DMS 273 (cell line): ENCODE results near the gene EDN3.
"Not testable (repeated sequence)": the region's sequence is repeated elsewhere in the genome, so short reads cannot be mapped to it uniquely, and the experiment has no call there.

ENCODE experiments used
- DNase-seq: peaks from one replicate; lab custom pipeline; 2025; ENCODE audit not compliant: unreplicated experiment; lab: John Stamatoyannopoulos, UW

EDN3 gene

DNA sequence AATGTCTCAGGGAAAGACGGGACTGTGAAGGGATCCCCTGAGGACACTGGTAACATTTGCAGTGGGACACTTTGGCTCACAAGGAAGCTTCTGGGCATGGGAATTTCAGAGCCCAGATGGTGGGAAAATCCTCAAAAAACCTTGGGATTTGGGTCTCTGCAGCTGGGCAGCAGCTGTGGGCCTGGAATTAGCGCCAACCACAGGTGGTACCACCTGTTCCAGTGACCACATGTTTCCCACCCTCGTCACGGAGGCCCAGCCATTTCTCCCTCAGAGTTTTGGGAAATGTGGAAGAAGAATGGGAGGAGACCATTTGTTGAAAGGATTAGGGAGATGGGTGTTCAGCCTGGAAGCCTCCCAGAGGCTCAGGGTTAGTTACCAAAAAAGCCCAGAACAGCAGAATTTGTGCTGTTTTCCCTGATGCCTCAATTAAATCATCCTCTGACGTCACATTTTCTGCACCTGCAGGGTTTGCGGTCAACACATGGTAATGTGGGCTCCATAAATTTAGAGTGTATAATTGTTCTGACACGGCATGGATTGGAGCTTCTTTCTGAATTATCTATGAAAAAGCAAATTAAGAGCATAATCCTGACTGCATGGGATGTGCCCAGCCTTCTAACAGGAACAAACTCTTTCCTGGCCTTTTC lies 34.4 kb downstream of the EDN3 start:
- DNase-seq, result no peak

DNA sequence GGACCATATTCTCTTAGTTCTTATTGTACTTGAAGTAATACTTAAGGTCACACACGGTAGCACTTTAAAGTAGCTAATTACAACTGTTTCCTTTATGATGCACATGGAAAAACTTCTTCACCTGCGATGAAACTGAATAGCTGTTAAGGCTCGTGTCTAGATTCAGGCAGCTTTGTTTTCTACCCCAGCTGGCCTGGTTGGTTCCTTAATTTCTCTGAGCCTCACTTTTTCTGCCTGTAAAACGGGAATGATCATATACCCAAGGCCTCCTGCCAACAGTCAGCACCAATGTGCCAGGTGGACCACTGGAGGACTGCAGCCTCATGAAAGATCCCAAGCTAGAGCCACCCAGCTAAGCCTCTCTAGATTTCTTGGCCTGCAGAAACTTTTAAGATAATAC lies 35.0 kb downstream of the EDN3 start:
- no peak for DNase-seq

DNA sequence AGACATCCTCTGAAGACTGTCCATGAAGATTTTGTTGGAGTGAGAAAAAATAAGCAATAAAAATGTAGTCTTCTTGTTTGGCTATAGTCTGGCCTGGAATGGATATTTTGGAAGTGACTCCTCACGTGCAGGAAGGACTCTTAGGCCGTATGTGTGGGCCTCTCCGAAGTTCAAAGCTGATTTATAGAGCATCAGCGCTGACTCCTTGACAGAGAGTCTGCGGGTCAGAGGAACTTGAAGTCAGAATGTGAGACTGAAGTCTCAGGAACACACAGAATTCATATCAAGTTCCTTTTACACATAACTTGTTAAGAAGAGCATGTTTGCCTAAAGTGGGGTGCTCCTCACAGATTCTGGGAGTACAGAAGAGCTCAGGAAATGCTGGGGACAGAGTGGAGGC lies 36.1 kb downstream of the EDN3 start:
- no peak for DNase-seq

DNA sequence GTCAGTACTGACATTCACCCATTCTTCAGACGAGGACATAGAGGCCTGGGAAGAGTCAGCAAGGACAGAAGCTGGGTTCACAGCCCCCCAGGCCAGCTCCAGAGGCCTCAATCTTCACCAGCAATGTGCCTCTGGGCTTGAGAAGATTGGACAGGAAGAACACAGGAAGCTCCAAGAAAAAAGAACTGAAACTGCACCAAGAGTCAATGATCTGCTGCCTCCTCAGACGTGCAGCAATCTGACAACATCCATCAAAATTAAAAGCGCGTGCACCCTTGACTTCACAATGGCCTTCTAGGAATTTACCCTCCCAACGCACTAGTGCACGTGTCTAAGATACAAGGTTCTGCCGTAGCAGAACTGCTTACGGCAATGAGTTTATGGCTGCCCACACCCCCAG lies 38.0 kb downstream of the EDN3 start:
- not testable (repeated sequence) for DNase-seq

DNA sequence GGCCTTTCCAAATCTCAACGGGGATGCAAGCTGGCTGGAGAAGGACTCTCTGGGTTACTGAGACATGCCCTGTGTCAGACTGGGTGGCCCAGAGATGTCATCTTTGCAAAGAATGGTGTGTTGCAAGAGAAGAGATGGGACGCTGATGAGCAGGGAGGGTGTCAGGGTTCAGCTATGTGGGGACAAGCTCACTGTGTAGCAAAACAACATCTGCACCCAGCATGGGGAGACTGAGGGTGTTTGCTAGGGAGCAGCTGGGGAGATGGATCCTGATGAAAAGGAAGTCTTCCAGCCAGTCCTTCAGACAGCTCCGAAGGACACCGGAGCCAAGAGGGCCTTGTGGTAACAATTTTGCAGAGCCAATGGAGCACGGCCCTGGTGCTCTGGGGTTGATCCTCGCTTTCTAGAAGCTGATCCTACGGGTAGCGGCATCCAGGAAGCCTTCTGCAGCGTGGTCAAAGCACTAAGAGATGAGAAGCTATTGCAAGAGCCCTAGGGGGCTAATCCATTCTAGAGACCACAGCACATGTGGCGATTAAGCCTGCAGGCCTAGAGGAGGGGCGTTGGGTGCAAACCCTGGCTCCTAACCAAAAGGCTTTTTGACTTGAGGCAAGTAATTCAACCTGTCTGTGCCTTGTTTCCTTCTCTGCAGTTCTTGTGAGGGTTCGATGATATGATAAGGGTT lies 39.9 kb downstream of the EDN3 start:
- no peak for DNase-seq

DNA sequence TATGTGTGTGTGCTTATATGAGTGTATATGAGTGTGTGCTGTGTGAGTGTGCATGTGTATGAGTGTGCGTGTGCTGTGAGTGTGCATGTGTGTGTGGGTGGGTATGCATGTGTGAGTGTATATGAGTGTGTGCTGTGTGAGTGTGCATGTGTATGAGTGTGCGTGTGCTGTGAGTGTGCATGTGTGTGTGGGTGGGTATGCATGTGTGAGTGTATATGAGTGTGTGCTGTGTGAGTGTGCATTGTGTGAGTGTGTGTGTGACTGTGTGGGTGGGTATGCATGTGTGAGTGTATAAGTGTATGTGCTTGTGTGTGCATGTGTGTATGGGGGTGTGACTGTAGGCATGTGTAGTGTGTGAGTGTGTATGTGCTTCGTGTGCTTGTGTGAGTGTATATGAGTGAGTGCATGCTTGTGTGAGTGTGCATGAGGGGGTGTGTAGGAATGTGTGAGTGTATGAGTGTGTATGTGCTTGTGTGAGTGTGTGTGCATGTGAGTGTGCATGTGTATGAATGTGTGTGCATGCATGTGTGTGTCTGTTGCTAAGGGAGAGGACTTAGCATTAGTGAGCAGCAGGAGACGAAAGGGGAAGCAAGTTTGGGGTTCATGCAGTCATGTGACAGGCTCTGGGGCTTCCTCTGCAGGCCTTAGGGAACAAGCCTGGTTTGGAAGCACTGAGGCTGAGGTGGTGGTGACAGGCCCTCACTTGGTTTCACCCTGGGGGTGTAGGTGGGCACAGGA lies 41.0 kb downstream of the EDN3 start:
- not testable (repeated sequence) for DNase-seq

DNA sequence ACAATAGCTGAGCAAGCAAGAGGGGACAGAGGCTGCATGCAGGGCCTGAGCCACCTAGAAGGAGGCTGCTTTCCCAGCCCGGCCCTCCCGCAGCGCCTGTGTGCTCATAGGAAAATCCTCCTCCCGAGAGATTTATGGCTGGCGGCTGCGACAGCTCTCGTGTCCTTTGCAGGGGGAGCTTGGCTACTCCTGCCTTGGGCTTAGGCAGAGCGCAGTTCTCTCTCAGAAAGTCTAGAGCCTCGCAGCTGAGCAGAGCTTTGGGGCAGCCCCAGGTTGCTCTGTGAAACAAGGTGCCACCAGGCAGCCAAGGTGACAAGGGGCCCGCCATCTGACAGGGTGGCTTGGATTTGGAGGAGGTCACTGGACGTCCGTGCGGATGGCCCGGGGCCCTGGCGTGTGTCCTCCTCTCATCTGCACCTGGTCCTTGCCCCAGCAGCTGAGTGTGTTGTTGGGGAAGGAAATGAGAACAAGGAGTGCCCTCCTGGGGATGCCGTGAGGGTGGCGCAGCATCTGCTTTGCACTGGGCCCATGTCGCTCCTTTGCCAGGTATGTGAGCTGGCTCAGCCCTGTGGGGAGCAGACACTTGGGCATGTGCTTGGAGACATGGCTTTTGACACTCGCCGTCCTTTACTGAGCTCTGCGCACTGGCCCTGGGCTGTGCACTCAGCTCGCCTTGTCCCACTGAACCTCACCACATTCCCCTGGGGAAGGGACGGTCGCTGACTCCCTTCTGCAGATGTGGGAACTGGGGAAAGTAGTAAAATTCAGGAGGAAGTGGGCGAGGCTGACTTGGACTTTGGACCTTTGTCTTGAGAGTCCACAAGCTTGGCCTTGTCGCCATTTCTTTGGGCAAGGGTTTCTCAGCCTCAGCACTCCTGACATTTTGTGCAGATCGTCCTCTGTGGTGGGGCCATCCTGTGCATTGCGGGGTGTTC lies 41.9 kb downstream of the EDN3 start:
- DNase-seq, result no peak

DNA sequence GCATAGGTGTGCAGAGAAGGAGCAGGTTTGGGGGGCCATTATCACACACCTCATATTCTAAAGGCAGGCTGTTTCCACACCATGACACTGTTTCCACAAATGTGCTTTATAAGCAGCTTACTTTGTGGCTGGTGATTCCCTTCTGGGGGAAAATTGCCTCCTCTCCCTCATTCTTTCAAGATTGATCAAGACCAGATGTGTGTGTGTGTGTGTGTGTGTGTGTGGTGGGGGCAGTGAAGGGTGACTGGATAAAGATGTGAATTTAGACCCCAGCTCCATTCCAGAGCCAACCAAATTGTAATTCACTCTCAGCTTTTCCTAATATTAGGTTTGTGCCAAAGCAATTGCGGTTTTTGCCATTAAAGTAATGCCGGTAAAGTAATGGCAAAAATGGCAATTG lies 45.6 kb downstream of the EDN3 start:
- DNase-seq, result no peak

DNA sequence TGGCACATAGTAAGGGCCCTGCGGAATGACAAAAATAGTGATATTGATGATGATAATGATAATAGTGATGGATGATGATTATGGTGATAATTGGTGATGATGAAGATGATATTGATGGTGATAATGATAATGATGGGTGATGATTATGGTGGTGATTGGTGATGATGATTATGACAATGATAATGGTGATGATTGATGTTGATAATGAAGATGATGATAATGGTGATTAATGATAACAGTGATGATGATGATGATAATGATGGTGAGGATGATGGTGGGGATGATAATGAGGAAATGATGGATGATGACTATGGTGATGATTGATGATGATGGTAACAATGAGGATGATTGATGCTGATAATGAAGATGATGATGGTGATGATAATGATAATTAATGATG lies 48.9 kb downstream of the EDN3 start:
- DNase-seq, result no peak

DNA sequence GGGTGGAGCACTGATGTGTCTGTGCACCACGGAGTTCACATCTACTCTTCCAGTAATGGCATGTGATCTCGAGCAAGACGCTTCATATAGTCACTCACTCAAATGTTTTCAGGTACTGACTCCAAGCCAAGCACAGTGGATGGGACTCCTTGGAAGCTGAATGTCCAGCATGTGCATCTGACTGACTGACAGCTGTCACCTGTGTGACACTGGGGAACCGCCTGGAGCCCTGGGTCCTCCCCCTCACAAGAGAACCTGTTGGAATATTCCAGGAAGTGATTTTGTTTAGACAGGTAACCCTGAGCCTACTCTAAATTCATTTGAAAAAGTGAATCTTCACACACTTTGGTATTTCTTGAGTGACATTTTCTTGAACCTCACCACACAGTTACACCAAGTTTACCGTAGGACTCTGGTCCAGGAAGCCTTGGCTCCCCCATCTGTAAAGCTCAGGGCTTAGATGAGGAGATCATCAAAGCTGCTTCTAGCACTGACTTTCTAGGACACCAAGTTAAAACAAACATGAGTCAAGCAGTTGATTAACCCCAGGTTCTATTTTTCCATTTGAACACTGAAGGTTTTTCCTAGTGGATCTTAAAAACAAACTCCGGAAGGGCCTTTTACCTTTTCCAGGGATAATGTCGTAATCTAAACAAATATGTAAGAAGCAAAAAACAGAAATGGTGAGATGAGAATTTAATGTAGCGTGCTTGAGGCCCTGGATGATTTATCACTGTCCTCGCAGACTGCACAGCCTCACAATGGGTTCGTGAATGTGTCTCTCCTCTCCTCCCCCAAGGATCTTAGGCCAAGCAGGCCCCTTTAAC lies 50.1 kb downstream of the EDN3 start:
- DNase-seq, result no peak

DNA sequence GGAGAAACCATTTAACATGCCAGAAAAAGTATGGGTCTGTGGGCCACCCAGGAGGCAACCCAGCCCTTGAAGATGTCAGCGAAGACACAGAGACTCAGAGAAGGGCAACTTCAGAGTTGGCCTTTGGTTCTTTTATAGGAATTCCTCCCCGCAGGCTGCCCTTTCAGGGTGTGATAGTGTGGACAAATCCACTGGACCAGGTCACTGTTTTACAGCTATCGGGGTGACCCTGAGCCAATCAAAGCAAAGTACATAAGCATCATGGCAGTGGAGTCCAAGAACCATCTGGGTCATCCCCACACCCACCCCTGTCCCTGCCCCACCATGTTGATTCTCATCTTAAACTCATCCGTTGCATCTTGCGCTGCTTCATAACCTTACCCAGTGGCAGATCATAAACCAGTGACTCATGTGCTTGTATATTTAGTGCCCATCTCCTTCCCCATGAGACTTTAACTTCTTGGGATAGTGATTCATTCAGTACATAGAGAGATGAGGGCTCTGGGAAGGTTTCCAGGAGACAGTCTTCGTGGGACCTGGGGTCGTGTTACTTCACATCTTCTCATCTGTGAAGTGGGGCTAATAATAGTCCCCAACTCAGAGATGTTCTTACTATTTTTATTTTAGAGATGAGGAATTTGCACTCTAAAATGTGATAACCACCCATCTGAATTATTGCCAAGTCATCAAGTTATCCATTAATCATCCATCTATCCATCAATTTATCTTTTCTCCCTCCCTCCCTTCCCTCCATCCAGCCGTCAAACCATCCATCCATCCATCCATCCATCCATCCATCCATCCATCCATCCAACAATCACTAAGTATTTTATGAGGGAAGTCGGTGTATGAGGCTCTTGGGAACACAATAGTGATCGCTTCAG lies 51.0 kb downstream of the EDN3 start:
- no peak for DNase-seq

DNA sequence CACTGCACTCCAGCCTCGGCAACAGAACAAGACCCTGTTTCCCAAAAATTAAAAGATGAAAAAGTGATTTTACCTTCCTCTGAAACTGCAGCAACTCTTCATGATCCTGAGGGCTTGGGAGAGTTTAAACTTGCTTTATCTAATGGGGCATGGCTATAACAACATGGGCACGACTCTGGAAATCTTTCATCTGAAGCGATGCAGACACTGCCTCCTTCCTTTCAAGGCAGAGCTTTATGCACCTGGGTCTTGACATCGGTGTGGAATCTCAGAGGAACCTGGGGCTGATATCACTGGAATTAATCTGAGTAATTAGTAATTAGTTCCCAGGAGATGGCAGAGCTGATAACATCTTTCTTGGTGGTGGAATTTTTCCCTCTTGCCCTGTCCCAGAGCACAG lies 52.1 kb downstream of the EDN3 start:
- no peak for DNase-seq

DNA sequence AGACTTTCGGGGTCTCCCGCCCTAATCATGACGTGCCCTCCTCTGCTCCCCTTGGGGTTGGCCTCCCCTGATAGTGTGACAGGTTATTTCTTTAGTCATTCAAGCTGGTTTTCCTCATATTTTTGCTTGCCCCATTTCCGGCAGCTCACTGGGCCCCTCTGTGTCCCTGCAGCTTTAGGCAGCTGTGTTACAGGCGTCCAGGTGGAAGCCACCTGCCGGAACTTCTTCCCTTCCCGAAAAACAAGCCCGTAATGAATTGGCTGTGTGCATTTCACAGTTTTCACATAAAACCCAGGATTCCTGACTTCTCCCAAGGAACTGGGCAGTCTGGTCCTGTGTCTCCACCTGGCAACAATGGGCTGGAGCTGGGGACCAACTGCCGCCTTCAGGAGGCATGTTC lies 52.6 kb downstream of the EDN3 start:
- DNase-seq, result no peak

DNA sequence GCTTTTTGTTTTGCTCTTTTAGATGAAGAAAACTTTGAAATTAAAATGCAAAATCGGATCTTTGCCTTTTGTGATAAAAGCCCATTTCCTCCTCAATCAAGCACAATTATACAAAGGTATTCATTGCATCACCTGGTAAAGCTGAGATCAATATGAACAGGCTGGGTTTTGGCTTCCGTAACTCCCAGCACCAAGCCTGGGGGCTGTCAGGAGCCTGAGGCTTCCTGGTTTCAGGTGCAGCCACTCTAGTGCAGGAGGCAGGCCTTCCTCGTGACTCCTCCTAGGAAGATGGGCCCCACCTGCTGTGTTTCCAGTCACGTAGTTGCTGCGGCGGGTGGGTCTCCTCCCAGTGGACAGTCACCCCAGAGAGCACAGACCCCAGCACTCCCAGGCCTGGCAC lies 54.0 kb downstream of the EDN3 start:
- no peak for DNase-seq

DNA sequence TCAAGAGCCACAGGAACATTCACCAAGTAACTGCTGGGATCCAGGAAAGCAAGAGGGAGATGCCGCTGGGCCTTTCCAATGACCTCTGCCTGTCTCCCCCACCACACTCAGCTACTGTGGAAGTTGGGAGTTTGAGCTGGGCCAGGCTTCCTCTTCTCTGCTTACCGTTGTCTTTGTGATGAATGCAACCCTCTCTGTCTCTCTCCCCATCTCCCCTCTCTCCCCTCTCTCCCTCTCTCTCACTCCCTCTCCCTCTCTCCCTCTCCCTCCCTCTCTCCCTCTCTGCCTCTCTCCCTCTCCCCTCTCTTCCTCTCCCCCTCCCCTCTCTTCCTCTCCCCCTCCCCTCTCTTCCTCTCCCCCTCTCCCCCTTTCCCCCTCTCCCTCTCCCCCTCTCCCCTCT lies 54.8 kb downstream of the EDN3 start:
- DNase-seq, result no peak

DNA sequence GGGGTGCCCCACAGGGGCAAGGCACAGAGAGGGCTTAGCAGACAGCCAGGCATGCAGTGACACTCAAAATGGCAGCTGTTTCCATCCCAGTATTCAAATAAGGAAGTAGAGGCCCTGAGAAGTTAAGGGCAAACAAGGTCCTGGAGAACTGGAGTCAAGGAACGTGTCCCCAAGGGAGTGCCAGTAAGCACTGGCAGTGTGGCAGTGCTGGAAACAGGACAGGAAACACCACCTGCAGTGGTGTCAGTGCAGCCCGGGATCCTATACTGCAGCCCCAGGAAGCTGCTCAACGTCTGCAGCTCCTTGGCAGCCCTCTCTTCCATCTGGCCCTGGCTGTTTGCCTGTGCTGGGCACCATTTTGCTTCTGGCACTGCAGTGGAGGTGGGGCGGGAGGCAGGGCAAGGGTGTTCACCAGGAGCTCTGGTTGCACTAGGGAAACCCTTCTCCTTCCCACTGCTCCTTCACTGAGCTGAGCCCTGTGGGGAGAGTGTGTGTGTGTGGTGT lies 56.3 kb downstream of the EDN3 start:
- peak; percentile 92 for DNase-seq

DNA sequence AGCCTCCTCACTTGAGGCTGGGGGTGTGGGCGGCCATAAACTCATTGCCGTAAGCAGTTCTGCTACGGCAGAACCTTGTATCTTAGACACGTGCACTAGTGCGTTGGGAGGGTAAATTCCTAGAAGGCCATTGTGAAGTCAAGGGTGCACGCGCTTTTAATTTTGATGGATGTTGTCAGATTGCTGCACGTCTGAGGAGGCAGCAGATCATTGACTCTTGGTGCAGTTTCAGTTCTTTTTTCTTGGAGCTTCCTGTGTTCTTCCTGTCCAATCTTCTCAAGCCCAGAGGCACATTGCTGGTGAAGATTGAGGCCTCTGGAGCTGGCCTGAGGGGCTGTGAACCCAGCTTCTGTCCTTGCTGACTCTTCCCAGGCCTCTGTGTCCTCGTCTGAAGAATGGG lies 58.4 kb downstream of the EDN3 start:
- not testable (repeated sequence) for DNase-seq

DNA sequence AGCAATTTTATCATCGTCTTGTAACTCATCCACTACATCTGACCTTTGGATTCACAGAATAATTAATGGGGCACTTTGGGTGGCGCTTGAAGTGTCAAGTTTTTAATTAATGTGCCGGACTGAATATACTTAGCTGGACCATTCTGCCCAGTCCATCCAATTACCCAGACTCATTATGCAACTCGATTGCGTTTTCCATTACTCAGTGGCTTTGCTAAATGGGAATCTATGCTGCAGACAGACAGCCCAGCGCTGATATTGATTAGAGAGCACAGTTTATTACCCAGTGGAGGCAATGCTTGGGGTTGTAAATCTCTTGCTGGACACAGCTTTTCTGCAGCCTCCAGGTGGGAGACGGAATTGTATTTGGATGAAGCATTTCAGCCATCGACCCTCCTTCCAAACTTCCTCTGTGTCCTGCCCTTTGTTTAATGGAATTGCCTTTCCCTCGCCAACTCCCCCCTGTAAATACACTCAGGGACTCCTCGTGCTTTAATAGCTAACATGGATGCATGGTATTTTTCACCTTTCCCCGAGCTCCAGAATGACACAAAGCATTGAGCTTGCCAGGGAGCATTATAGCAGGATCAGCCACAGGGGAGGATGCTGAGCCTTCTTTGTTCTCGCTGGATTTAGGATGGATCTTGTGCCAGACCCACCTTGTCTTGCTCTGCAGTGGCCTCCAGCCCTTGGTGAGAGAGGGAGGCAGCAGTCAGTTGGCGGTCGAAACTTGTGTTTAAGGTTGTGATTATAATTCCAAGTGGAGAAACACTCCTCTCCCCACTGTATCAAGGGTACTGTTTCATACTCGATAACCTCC lies 59.7 kb downstream of the EDN3 start:
- no peak for DNase-seq
